IMR-90 (cell line): Measurements from ENCODE around the gene ANKRD55. TPM values are rescaled to one million over a fixed set of nuclear protein-coding genes. Genes with fewer than 3 reads are reported as not detected.

ENCODE experiments used
- ATAC-seq: fragments of 200-7000 bp; cut with Tn5 transposase; 2 replicates; pipeline ENCODE4 v1.9.1; 2020; ENCODE audit warnings: low read depth, mild to moderate bottlenecking, moderate library complexity
- BruUV-seq: library from RNA; stranded (reverse); fragments of 400-500 nt; replicated peaks from 2 replicates; lab custom pipeline; 2021; lab: Mats Ljungman, UMichigan
- CTCF ChIA-PET: fragments of 300-600 bp; formaldehyde crosslinking; extraction: SDS; loops from one replicate; lab custom pipeline; 2021; ENCODE audit warnings: antibody characterized with exemption; lab: Yijun Ruan, JAX
- POLR2A ChIA-PET: fragments of 300-600 bp; sonication (Branson Sonifier 250); formaldehyde crosslinking; loops from one replicate; lab custom pipeline; 2022; ENCODE audit warnings: antibody characterized with exemption; ENCODE audit not compliant: unreplicated experiment; lab: Charles Lee
- DNase-seq: peaks from one replicate; pipeline ENCODE4 v3.0.0; 2013
- H2AFZ ChIP-seq: replicated peaks from 2 replicates; pipeline ENCODE3; 2013; ENCODE audit warnings: low read length, mild to moderate bottlenecking; ENCODE audit not compliant: poor library complexity
- H2AK5ac ChIP-seq: 2 replicates; pipeline ENCODE4 v1.6.1; 2013; ENCODE audit warnings: low read depth, low read length, inconsistent platforms
- H2AK9ac ChIP-seq: replicated peaks from 2 replicates; pipeline ENCODE3; 2013; ENCODE audit warnings: mild to moderate bottlenecking, low read depth, low read length, moderate library complexity; ENCODE audit not compliant: poor library complexity
- H2BK120ac ChIP-seq: 2 replicates; pipeline ENCODE4 v1.6.1; 2013; ENCODE audit warnings: low read depth, low read length, inconsistent platforms
- H2BK15ac ChIP-seq: 3 replicates; pipeline ENCODE4 v1.6.1; 2013; ENCODE audit warnings: low read depth, low read length, inconsistent platforms
- H2BK20ac ChIP-seq: 2 replicates; pipeline ENCODE4 v1.6.1; 2013; ENCODE audit warnings: low read depth, mild to moderate bottlenecking, inconsistent platforms, low read length, moderate library complexity
- H2BK5ac ChIP-seq: 2 replicates; pipeline ENCODE4 v1.6.1; 2013; ENCODE audit warnings: mild to moderate bottlenecking, low read depth, low read length, inconsistent platforms; ENCODE audit not compliant: poor library complexity, severe bottlenecking
- H3K14ac ChIP-seq: replicated peaks from 2 replicates; pipeline ENCODE4 v1.6.1; 2013; ENCODE audit warnings: low read depth, low read length, inconsistent platforms
- H3K18ac ChIP-seq: 2 replicates; pipeline ENCODE4 v1.6.1; 2013; ENCODE audit warnings: low read depth, low read length, control low read depth
- H3K23ac ChIP-seq: 2 replicates; pipeline ENCODE4 v1.6.1; 2013; ENCODE audit warnings: low read depth, low read length, inconsistent platforms
- H3K27ac ChIP-seq: 2 replicates; pipeline ENCODE4 v1.5.1; 2013; ENCODE audit warnings: mild to moderate bottlenecking, control low read depth, low read length; ENCODE audit not compliant: insufficient read depth
- H3K27me3 ChIP-seq: 2 replicates; pipeline ENCODE4 v1.6.1; 2013; ENCODE audit warnings: low read length; ENCODE audit not compliant: control insufficient read depth, insufficient read depth
- H3K36me3 ChIP-seq: 2 replicates; pipeline ENCODE4 v1.6.1; 2013; ENCODE audit warnings: low read length, mixed read lengths; ENCODE audit not compliant: control insufficient read depth, insufficient read depth
- H3K4ac ChIP-seq: 2 replicates; pipeline ENCODE4 v1.6.1; 2013; ENCODE audit warnings: low read depth, low read length, inconsistent platforms
- H3K4me1 ChIP-seq: 2 replicates; pipeline ENCODE4 v1.6.1; 2013; ENCODE audit warnings: low read length, mixed read lengths; ENCODE audit not compliant: control insufficient read depth, insufficient read depth
- H3K4me2 ChIP-seq: 2 replicates; pipeline ENCODE4 v1.6.1; 2013; ENCODE audit warnings: low read depth, mild to moderate bottlenecking, control low read depth, low read length, moderate library complexity
- H3K4me3 ChIP-seq: 2 replicates; pipeline ENCODE4 v1.5.1; 2013; ENCODE audit warnings: low read depth, mild to moderate bottlenecking, control low read depth, low read length, moderate library complexity; ENCODE audit not compliant: insufficient read depth
- H3K56ac ChIP-seq: 2 replicates; pipeline ENCODE4 v1.6.1; 2013; ENCODE audit warnings: low read length, inconsistent platforms; ENCODE audit not compliant: insufficient read depth; ENCODE audit errors: extremely low read depth
- H3K79me1 ChIP-seq, 2 experiments: 2 replicates each; pipeline ENCODE4 v1.6.1; 2013; ENCODE audit warnings: low read length in 2 of 2, inconsistent platforms in 1 of 2, low read depth in 1 of 2
- H3K9ac ChIP-seq: 2 replicates; pipeline ENCODE4 v1.6.1; 2013; ENCODE audit warnings: low read depth, low read length, control low read depth
- H3K9me1 ChIP-seq: 2 replicates; pipeline ENCODE4 v1.6.1; 2013; ENCODE audit warnings: low read length, inconsistent platforms; ENCODE audit not compliant: insufficient read depth
- H3K9me3 ChIP-seq: 2 replicates; pipeline ENCODE4 v1.6.1; 2013; ENCODE audit warnings: low read length; ENCODE audit not compliant: control insufficient read depth, insufficient read depth
- H4K20me1 ChIP-seq: 2 replicates; pipeline ENCODE4 v1.6.1; 2013; ENCODE audit warnings: low read length, inconsistent platforms; ENCODE audit not compliant: insufficient read depth
- H4K5ac ChIP-seq: 2 replicates; pipeline ENCODE4 v1.6.1; 2013; ENCODE audit warnings: mild to moderate bottlenecking, low read depth, low read length, control low read depth
- H4K8ac ChIP-seq, 2 experiments: 2 replicates each; pipeline ENCODE4 v1.6.1; 2013; ENCODE audit warnings: low read depth in 2 of 2, low read length in 2 of 2, control low read depth in 1 of 2, inconsistent platforms in 1 of 2
- H4K91ac ChIP-seq: 2 replicates; pipeline ENCODE4 v1.6.1; 2013; ENCODE audit warnings: low read depth, low read length, inconsistent platforms; ENCODE audit not compliant: insufficient read depth
- BHLHE40 ChIP-seq: fragments of 150-350 bp; IDR thresholded peaks from 2 replicates; pipeline ENCODE4 v1.6.1; 2016; ENCODE audit warnings: mild to moderate bottlenecking, low read depth, low read length
- CHD1 ChIP-seq: IDR thresholded peaks from 2 replicates; pipeline ENCODE4 v1.6.1; 2012; ENCODE audit warnings: low read depth, low read length, improper control_type of control experiment
- FOS ChIP-seq: fragments of 150-350 bp; IDR thresholded peaks from 2 replicates; pipeline ENCODE4 v1.6.1; 2016; ENCODE audit warnings: low read depth, low read length
- MAFK ChIP-seq: IDR thresholded peaks from 2 replicates; pipeline ENCODE4 v1.6.1; 2012; ENCODE audit warnings: low read depth, low read length, improper control_type of control experiment
- NFE2L2 ChIP-seq: fragments of 150-350 bp; IDR thresholded peaks from 2 replicates; pipeline ENCODE4 v1.6.1; 2016; ENCODE audit warnings: low read depth, mild to moderate bottlenecking, low read length
- POLR2A ChIP-seq: IDR thresholded peaks from 2 replicates; pipeline ENCODE4 v1.6.1; 2012; ENCODE audit warnings: mild to moderate bottlenecking, low read depth, low read length
- RCOR1 ChIP-seq: IDR thresholded peaks from 2 replicates; pipeline ENCODE4 v1.6.1; 2012; ENCODE audit warnings: mild to moderate bottlenecking, low read length, improper control_type of control experiment; ENCODE audit not compliant: insufficient replicate concordance
- RFX5 ChIP-seq: IDR thresholded peaks from 2 replicates; pipeline ENCODE4 v1.8.0; 2012; ENCODE audit warnings: low read depth, mild to moderate bottlenecking, low read length, moderate library complexity
- dilution Hi-C: fragments of 300-500 bp; cut with HindIII; formaldehyde crosslinking; loops from one replicate; pipeline ENCODE4 v1.14.3; 2018; ENCODE audit warnings: low sequenced_read_pairs; ENCODE audit not compliant: unreplicated experiment
- in situ Hi-C: fragments of 300-500 bp; cut with MboI; formaldehyde crosslinking; loops from 3 replicates; pipeline ENCODE4 v1.14.3; 2019; ENCODE audit warnings: low sequenced_read_pairs, inconsistent platforms, mixed read lengths
- intact Hi-C: fragments of 100-400 bp; cut with micrococcal nuclease; formaldehyde crosslinking; loops from 2 replicates; pipeline ENCODE4 v1.10.0; 2022
- polyA plus RNA-seq, 3 experiments: library from polyadenylated mRNA; depleted of rRNA; stranded (reverse); fragments of >200 nt; gene quantifications; 2 replicates each; pipeline ENCODE4 v1.2.3, GENCODE V29; 2012; ENCODE audit warnings: low replicate concordance in 1 of 3
- total RNA-seq: library from RNA; depleted of rRNA; stranded (reverse); fragments of >200 nt; gene quantifications from 2 replicates; pipeline ENCODE4 v1.2.3, GENCODE V29; 2012
- TF ChIP-seq, protein P1 (sequence below): fragments of 150-350 bp; IDR thresholded peaks from 2 replicates; pipeline ENCODE4 v1.6.1; 2017; ENCODE audit warnings: mild to moderate bottlenecking, antibody characterized with exemption, low read length, low read depth

The ANKRD55 gene
- total and polyA plus RNA-seq, 2 of the 4 experiments (the other 2 are of a cell fraction) = not detected

DNA sequence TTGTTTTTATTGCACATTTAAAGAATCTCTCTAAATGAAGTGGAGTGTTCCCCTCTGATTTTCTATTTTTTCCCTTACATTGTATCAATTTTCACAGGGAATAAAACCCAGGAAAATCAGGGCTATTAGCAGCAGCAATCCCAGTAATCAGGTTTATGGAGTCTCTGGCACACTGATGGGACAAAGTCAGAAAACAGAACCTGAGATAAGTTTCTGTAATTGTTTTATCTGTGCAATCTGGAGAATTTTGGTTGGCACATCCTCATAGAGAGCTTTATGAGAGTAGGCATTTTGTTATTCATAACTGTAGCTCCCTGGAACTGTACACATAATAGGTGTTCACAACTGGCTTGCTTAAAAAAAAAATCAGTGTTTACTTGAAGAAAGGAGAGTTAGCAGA lies 141.5 kb downstream of the ANKRD55 start:
- CTCF ChIA-PET = interaction anchor here (0.5 kb wide), 1 partner anchor 34 kb away, joined by 3 read pairs; no protein-coding TSS in a partner anchor
- Histone ChIP-seq H4K91ac (no peak overlapping the region), H3K4ac (no peak overlapping the region), H4K20me1 (no peaks in the 10 kb centered on the region), H2BK5ac (no peak overlapping the region), H2BK20ac (no peak overlapping the region), H3K36me3 (no peaks in the 10 kb centered on the region), H3K56ac (no peak overlapping the region), H3K23ac (no peak overlapping the region), H3K18ac (no peak overlapping the region), H3K4me2 (no peak overlapping the region), H3K4me1 (peaks cover 7% of the 10 kb centered on the region), H4K8ac (no peak overlapping the region), H2AK9ac (no peak overlapping the region), H3K27me3 (no peaks in the 10 kb centered on the region), H2BK15ac (no peak overlapping the region), H3K9ac (no peak overlapping the region), H4K5ac (no peak overlapping the region), H3K4me3 (no peak overlapping the region), H2AFZ (no peak overlapping the region), H3K14ac (no peak overlapping the region), H3K9me1 (peaks cover 12% of the 10 kb centered on the region), H3K9me3 (no peaks in the 10 kb centered on the region), H2BK120ac (no peak overlapping the region), H3K79me1 (no peaks in the 10 kb centered on the region), H2AK5ac (no peak overlapping the region), H3K27ac (no peak overlapping the region)
- no peak for TF ChIP-seq NFE2L2
- TF ChIP-seq BHLHE40 = no peak
- TF ChIP-seq RCOR1 = no peak
- TF ChIP-seq CHD1 = no peak
- no peak for TF ChIP-seq RFX5
- TF ChIP-seq FOS = no peak
- no peak for TF ChIP-seq MAFK
- TF ChIP-seq POLR2A = no peak
- TF ChIP-seq, protein P1, sequence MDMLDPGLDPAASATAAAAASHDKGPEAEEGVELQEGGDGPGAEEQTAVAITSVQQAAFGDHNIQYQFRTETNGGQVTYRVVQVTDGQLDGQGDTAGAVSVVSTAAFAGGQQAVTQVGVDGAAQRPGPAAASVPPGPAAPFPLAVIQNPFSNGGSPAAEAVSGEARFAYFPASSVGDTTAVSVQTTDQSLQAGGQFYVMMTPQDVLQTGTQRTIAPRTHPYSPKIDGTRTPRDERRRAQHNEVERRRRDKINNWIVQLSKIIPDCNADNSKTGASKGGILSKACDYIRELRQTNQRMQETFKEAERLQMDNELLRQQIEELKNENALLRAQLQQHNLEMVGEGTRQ = no peak
- DNase-seq (no peak), ATAC-seq (no peak)
- intact Hi-C loops = no loop called here
- POLR2A ChIA-PET = no interaction called here
- in situ Hi-C loops = no loop called here
- dilution Hi-C loops = no loop called here
- no TSS peak for BruUV-seq
